GM19043 (cell line): Measurements from ENCODE around the gene KLHL13.
A peak's percentile ranks its signal among the peaks of the same experiment; 100 is the strongest.
"Not testable (repeated sequence)": the region's sequence is repeated elsewhere in the genome, so short reads cannot be mapped to it uniquely, and the experiment has no call there.

Experiments
- ATAC-seq: cut with Tn5 transposase; IDR thresholded peaks from one replicate; pipeline ENCODE4 v1.9.1; 2021; ENCODE audit warnings: low read depth; ENCODE audit not compliant: unreplicated experiment

Gene KLHL13

DNA sequence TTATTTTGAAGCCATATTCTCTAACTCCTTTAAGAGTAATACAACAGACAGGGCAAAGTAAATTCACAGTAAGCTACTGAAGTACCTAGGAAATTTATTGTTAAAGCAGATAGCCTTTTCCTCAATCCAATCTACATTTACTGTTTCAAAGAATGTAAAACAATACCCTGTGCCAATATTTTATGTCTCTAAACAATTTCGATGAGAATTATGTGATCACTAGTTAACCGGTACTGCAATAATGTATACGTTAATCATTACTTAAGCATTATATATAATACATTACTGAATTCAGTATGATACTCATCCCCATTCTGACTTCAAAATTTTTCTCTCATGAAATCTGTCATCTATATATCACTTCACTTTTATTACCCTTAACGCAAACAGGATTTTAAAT lies 28.5 kb downstream of the KLHL13 start:
- no peak for ATAC-seq

DNA sequence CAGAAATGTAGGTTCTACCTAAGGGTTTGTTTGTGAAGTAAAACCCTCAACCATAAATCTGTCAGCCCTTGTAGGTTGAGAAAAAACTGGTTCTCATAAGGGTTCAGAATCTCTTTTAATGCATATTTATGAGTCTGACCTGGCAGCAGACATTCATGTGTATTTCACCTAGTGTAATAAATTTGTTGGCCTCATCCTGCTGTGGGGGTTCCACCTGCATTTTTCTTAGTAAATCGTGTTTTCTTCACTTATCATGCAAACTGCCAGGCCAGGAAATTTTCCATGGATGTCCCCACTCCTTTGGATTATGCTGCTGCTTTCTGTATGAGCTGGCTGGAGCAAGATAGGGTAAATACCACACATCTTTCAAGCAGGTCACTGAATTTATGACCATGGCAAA lies 42.4 kb downstream of the KLHL13 start:
- no peak for ATAC-seq

- no peak for ATAC-seq
Observed at GRCh38 chrX:118066867-118067515, 49.6 kb downstream of the KLHL13 start.

DNA sequence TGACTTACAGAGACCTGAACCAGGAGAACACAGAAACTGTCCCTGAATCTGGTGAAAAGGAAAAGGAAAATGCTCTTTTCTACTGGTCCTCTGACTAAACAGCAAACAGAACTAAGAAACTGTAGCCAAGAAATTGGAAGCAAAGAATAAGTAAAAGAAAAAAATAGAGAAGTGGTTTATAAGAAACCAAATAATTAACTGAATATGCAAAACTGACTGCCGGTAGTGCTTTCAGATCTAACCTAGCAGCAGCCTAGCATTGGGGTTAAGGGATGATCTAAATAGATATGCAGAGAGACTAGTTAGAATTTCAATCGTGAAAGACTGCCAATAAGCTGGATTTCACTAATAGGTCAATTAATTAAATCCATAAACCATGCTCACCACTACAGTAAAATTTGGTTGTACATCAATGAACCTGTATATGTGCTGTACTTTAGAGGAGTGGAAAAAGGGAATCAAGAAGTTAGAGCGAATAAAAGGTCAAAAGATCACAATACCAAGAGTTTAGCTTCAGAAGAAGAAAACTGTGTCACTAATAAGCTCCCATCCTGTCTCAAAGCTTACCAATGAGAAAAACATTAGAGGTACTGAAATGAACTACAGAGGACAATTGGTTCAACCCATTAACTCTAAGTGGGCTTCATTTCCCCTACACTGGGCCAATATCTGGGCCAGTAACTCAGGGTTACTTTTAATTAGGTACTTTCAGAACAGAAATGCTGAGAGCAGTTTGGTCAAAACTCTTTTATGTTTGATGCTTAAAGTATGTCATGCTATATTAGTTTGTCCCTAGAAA lies 53.6 kb downstream of the KLHL13 start:
- peak; percentile 74 for ATAC-seq

GRCh38 chrX:118062048-118062789 lies 54.4 kb downstream of the KLHL13 start:
- ATAC-seq = peak; percentile 11

DNA sequence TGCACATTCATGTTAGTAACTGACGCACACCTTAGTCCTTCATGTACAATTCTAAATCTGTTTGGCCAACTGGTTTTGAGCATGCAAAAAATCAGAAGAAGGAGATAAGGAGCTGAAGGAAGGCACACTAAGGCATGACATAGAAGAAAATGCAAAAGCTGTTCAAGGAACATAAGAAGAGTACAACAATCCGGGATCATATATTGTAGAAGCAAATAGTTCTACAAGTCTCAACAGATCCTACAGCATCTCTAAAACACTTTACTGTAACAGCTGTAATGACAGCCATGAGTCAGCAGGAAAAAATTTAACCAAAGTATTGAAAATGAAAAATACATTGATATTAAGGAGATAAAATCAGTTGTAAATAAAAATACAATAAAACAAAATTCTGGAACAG lies 57.7 kb downstream of the KLHL13 start:
- ATAC-seq = no peak

DNA sequence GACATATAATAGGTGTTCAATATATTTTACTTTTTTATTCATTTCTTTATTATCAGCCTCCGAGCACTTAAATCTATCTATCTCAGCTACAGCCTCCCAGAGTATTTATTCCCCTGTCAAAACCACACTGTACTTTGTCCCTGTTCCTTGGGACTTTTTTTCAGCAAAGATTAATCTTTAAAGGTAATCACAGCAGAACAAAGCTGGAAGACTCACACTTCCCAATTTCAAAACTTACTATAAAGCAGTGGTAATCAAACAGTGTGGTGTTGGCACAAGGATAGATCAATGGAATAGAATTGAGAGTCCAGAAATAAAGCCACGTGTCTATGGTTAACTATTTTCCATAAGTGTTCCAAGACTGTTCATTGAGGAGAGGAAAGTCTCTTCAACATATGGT lies 59.7 kb downstream of the KLHL13 start:
- no peak for ATAC-seq

DNA sequence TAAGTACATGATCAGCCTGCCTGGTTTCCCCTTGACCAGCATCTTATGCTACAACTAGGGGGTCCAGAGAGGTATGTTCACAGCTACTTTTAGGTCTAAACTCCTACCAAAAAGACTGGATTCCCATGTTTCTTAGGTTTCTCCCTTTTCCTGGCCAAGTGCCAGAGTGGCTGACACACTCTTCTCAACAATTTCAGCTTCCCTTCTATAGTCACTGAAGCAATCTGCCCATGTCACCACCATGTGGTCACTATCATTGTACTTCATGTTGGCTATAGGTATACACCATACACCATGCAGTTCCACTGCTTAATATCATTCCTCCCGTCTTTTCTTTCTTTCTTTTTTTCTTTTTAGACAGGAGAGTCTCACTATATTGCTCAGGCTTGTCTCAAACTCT lies 66.9 kb downstream of the KLHL13 start:
- no peak for ATAC-seq

DNA sequence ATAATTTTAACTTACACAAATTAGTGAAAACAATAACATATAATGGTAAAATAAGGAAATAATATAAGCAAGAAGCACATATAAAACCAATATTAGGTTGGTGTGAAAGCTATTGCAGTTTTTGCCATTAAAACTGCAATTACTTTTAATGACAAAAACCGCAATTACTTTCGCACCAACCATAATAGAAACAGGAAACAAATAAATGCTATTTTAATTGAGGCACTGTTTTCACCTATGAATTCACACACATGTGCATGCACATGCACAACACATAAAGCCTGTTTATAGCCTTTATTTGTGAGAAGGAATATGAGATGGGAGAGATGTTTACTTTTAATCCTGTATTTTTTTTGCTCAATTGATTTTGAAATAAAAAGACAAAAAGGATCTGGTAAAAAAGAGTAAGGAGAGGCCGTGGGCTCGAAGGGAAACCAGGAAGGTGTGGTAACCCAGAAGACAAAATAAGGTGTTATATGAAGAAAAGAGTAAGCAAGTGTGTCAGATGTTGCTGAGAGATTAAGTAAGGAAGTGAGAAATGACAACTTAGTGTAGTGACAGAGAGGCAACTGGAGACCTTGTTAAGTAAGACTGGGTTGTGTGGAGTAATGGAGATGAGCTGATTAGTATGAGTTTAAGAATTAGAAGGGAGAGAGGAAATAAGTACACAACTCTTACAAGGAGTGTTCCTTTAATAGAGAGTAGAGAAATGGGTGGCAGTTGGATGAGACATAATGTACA lies 69.0 kb downstream of the KLHL13 start:
- no peak for ATAC-seq

DNA sequence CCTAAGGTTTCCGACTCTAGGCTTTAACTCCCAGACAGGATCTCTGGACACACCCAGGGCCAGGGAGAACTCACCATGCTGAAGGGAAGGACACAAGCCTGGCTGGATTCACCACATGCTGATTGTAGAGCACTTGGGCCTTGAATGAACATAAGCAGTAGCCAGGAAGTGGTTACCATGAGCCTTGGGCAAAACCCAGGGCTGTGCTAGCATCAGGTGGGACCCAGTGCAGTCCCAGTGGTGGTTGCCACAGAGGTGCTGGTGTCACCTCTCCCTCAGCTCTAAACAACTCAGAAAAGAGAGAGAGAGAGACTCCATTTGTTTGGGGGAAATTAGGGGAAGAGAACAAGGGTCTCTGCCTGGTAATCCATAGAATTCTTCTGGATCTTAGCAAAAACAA lies 77.0 kb downstream of the KLHL13 start:
- ATAC-seq = no peak

GRCh38 chrX:118038614-118039365 lies 77.8 kb downstream of the KLHL13 start:
- no peak for ATAC-seq

GRCh38 chrX:118026631-118027030 lies 90.0 kb downstream of the KLHL13 start:
- no peak for ATAC-seq

DNA sequence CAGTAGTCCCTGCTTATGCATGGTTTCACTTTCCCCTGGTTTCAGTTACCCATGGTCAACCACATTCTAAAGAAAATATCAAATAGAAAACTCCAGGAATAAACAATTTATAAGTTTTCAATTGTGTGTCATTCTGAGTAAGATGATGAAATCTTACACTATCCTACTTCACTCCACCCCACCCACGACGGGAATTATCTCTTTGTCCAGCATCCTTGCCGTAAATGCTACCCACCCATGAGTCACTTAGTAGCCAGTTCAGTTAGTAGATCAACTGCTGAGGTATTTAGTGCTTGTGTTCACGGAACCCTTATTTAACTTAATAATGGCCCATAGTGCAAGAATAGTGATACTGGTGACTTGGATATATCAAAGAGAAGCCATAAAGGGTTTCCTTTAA lies 91.4 kb downstream of the KLHL13 start:
- ATAC-seq = no peak

- no peak for ATAC-seq
Observed at GRCh38 chrX:118024482-118024881, 92.1 kb downstream of the KLHL13 start.

DNA sequence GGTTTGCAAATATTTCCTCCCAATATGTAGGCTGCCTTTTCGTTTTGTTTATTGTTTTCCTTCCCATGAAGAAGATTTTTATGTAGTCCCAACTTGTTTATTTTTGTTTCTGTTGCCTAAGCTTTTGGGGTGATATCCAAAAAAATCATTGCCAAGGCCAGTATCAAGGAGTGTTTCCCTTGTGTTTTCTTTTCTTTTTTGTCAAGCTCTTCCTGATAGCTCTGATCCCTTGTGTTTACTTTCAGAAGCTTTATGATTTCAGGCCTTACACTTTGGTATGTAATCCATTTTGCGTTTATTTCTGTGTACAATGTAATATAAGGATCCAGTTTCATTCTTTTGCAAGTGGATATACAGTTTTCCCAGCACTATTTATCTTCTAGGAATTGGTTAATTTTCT lies 93.9 kb downstream of the KLHL13 start:
- ATAC-seq = no peak

DNA sequence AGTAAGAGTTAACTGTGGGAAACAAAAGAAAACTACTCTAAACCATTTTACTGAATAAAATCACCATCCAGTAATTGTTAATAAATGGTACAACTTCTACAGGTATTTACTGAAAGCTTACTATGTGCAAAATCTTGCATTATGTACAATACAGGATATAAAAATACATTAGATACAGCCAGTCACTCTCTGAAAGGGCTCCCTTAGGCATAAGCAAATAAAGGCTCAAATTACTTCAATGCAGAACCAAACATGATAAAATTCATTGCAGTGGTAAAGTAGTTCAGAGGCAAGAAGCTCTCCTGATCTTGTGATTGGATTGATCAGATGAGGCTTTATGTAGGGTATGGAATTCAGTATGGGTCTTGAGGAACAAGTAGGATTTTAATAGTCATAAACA lies 100.2 kb downstream of the KLHL13 start:
- ATAC-seq = no peak

GRCh38 chrX:118002417-118002816 lies 114.2 kb downstream of the KLHL13 start:
- ATAC-seq = not testable (repeated sequence)

- no peak for ATAC-seq
Observed at GRCh38 chrX:118000518-118000917, 116.1 kb downstream of the KLHL13 start.

DNA sequence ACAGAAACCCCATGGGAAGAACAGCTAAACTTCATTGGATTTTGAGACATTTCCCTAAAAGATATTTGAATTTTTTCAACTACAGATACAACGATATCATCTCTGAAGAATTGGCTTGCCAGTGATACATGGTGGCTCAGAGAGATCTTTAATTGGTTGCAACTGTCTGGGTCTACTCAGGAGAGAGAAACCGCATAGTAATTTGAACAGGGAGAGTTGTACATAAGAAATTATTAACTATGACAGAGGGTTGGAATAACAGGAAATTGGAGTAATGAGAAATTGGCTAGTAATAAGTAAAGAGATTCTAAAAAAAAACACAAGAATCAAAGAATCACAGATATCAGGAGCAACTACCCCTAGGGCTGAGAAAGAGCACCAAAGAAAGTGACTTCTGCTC lies 118.4 kb downstream of the KLHL13 start:
- ATAC-seq = no peak

DNA sequence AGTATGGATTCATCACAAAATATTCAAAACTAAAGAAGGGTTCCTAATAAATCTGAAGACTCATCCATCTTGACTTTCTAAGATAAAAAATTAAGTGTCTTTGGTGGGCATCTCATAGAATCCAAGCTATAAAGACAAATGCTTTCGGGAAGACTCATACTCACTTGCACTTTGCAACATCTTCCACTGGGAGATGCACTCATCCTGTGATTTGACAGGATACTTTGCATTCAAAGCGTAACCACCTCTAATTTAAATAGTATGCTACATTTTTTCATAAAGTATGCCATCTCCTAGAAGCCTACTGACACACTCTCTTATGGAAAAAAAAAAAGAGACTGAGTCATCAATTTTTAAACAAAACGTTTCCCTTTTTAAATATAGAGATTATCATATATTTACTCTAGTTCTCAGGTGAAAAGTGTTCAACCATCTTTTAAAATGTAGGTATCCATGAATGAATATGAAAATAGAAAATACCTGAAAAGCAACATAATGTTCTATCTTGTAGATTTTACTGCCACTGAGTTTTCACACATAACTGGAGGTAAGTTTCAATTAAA lies 119.6 kb downstream of the KLHL13 start:
- no peak for ATAC-seq
